ENCODE measurements around the gene MARCHF10. TPM values are rescaled to one million over a fixed set of nuclear protein-coding genes. Genes with fewer than 3 reads are reported as not detected.

MARCHF10 gene
- total and polyA plus RNA-seq, 9 of the 15 experiments (the other 6 are each of a cell fraction or from before 2014, with no cell fraction given), result not detected

DNA sequence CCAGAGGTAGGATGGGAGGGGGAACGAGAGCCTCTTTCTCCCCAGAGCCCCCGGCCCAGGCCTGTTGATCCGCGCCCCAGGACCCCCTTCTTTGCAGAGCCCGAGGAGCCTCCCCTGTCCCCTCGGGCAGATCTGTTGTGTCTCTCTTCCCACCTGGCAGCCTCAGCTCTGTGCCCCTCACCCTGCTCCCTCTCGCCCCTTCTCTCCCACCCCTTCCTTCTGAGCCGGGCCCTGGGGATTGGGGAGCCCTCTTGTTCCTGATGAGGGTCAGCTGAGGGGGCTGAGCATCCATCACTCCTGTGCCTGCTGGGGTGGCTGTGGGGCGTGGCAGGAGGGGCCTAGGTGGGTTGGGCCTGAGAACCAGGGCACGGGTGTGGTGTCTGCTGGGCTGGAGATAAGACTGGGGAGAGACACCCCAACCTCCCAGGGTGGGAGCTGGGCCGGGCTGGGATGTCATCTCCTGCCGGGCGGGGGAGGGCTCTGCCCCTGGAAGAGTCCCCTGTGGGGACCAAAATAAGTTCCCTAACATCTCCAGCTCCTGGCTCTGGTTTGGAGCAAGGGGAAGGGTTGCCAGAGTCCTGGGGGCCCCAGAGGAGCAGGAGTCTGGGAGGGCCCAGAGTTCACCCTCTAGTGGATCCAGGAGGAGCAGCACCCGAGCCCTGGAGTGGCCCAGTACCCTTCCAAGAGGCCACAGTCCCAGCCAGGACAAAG, 115.2 kb downstream of the MARCHF10 start (continued):
- peak; percentile 33; the same call in 1 of the 2 replicates for TF ChIP-seq TEAD4 (IDR thresholded peaks at IDR 0.05; ENCODE audit: low read length)
- TF ChIP-seq TEAD4 (CRISPR knock-in tag; IDR thresholded peaks at IDR 0.05; ENCODE audit: borderline replicate concordance), result no peak
- peak; percentile 71 for TF ChIP-seq DPF2 (IDR thresholded peaks at IDR 0.05)
- peak; percentile 33 to 60; a peak in 3 of 4 replicates for TF ChIP-seq RAD21 (CRISPR knock-in tag; conservative IDR thresholded peaks at IDR 0.05 in 1 of 2, IDR thresholded peaks at IDR 0.05 in 1 of 2)
- TF ChIP-seq FOS (IDR thresholded peaks at IDR 0.05; ENCODE audit: extremely low read depth, insufficient read length), result no peak
- TF ChIP-seq, protein P1, sequence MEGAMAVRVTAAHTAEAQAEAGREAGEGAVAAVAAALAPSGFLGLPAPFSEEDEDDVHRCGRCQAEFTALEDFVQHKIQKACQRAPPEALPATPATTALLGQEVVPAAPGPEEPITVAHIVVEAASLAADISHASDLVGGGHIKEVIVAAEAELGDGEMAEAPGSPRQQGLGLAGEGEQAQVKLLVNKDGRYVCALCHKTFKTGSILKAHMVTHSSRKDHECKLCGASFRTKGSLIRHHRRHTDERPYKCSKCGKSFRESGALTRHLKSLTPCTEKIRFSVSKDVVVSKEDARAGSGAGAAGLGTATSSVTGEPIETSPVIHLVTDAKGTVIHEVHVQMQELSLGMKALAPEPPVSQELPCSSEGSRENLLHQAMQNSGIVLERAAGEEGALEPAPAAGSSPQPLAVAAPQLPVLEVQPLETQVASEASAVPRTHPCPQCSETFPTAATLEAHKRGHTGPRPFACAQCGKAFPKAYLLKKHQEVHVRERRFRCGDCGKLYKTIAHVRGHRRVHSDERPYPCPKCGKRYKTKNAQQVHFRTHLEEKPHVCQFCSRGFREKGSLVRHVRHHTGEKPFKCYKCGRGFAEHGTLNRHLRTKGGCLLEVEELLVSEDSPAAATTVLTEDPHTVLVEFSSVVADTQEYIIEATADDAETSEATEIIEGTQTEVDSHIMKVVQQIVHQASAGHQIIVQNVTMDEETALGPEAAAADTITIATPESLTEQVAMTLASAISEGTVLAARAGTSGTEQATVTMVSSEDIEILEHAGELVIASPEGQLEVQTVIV (CRISPR knock-in tag; IDR thresholded peaks at IDR 0.05; ENCODE audit: borderline replicate concordance), result no peak
- no peak for TF ChIP-seq ZNF780A (CRISPR knock-in tag; IDR thresholded peaks at IDR 0.05)
- peak in 1 of 2 experiments; percentile 63; a peak in 2 of 4 replicates for TF ChIP-seq RCOR1 (IDR thresholded peaks at IDR 0.05; ENCODE audit: borderline replicate concordance in 1 of 2, low read depth in 2 of 2, low read length in 2 of 2)
- TF ChIP-seq, protein P2, sequence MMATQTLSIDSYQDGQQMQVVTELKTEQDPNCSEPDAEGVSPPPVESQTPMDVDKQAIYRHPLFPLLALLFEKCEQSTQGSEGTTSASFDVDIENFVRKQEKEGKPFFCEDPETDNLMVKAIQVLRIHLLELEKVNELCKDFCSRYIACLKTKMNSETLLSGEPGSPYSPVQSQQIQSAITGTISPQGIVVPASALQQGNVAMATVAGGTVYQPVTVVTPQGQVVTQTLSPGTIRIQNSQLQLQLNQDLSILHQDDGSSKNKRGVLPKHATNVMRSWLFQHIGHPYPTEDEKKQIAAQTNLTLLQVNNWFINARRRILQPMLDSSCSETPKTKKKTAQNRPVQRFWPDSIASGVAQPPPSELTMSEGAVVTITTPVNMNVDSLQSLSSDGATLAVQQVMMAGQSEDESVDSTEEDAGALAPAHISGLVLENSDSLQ (IDR thresholded peaks at IDR 0.05), result 0 out of 2 replicates have a peak, but pooled peaks have one; percentile 14
- no peak for TF ChIP-seq CHCHD3 (CRISPR knock-in tag; IDR thresholded peaks at IDR 0.05)
- peak; percentile 68 for TF ChIP-seq CBFA2T2 (conservative IDR thresholded peaks at IDR 0.05)
- peak; percentile 47; the same call in 1 of the 2 replicates for TF ChIP-seq EP300 (IDR thresholded peaks at IDR 0.05; ENCODE audit: low read length)
- 0 out of 2 replicates have a peak, but pooled peaks have one; percentile 47 for TF ChIP-seq SMARCE1 (IDR thresholded peaks at IDR 0.05)
- TF ChIP-seq ZNF707 (CRISPR knock-in tag; conservative IDR thresholded peaks at IDR 0.05), result no peak
- TF ChIP-seq, protein P3, sequence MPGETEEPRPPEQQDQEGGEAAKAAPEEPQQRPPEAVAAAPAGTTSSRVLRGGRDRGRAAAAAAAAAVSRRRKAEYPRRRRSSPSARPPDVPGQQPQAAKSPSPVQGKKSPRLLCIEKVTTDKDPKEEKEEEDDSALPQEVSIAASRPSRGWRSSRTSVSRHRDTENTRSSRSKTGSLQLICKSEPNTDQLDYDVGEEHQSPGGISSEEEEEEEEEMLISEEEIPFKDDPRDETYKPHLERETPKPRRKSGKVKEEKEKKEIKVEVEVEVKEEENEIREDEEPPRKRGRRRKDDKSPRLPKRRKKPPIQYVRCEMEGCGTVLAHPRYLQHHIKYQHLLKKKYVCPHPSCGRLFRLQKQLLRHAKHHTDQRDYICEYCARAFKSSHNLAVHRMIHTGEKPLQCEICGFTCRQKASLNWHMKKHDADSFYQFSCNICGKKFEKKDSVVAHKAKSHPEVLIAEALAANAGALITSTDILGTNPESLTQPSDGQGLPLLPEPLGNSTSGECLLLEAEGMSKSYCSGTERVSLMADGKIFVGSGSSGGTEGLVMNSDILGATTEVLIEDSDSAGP (CRISPR knock-in tag; IDR thresholded peaks at IDR 0.05), result no peak
- TF ChIP-seq SMAD4 (CRISPR knock-in tag; conservative IDR thresholded peaks at IDR 0.05), result peak; percentile 71
- no peak for TF ChIP-seq TAF7 (tag; IDR thresholded peaks at IDR 0.05)
- TF ChIP-seq CTBP1 (IDR thresholded peaks at IDR 0.05; ENCODE audit: borderline replicate concordance), result peak; percentile 85; the same call in 1 of the 2 replicates
- TF ChIP-seq HDAC2 (IDR thresholded peaks at IDR 0.05), result 0 out of 2 replicates have a peak, but pooled peaks have one; percentile 45
- TF ChIP-seq, protein P4, sequence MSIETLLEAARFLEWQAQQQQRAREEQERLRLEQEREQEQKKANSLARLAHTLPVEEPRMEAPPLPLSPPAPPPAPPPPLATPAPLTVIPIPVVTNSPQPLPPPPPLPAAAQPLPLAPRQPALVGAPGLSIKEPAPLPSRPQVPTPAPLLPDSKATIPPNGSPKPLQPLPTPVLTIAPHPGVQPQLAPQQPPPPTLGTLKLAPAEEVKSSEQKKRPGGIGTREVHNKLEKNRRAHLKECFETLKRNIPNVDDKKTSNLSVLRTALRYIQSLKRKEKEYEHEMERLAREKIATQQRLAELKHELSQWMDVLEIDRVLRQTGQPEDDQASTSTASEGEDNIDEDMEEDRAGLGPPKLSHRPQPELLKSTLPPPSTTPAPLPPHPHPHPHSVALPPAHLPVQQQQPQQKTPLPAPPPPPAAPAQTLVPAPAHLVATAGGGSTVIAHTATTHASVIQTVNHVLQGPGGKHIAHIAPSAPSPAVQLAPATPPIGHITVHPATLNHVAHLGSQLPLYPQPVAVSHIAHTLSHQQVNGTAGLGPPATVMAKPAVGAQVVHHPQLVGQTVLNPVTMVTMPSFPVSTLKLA (conservative IDR thresholded peaks at IDR 0.05), result peak in 1 of 2 experiments; percentile 41; a peak in 1 of 4 replicates
- no peak for TF ChIP-seq NFATC3 (IDR thresholded peaks at IDR 0.05)
- TF ChIP-seq MYNN (IDR thresholded peaks at IDR 0.05), result peak; percentile 65; the same call in 1 of the 2 replicates
- no peak for TF ChIP-seq MYNN (CRISPR knock-in tag; IDR thresholded peaks at IDR 0.05)

Data from K562 (cell line).